HG02759 (cell line): ENCODE data around the gene WWP2.
A peak's percentile ranks its signal among the peaks of the same experiment; 100 is the strongest.
"Not testable (repeated sequence)": the region's sequence is repeated elsewhere in the genome, so short reads cannot be mapped to it uniquely, and the experiment has no call there.

Experiments
- ATAC-seq: cut with Tn5 transposase; IDR thresholded peaks from one replicate; pipeline ENCODE4 v1.9.1; 2021; ENCODE audit warnings: mild to moderate bottlenecking, moderate library complexity; ENCODE audit not compliant: unreplicated experiment

Gene WWP2

GRCh38 chr16:69761983-69762813 lies at the start of gene WWP2:
Gene WWP2 (plus strand): TSS chr16:69762332. CDS start chr16:69787011, 24,679 bp downstream.
- ATAC-seq, result peak; percentile 90

- no peak for ATAC-seq
These were observed 49.1 kb upstream of the WWP2 start for GRCh38 chr16:69712914-69713581.

GRCh38 chr16:69717066-69717465 lies 45.1 kb upstream of the WWP2 start:
- no peak for ATAC-seq

- ATAC-seq, result no peak
These were observed 43.9 kb upstream of the WWP2 start for GRCh38 chr16:69718111-69718764.

GRCh38 chr16:69720822-69721430 lies 41.2 kb upstream of the WWP2 start:
- ATAC-seq, result no peak

GRCh38 chr16:69721441-69721957 lies 40.6 kb upstream of the WWP2 start:
- no peak for ATAC-seq

- ATAC-seq, result no peak
These were observed 37.7 kb upstream of the WWP2 start for GRCh38 chr16:69724414-69724873.

- ATAC-seq, result no peak
These were observed 37.1 kb upstream of the WWP2 start for GRCh38 chr16:69724981-69725479.

GRCh38 chr16:69725480-69726312 lies 36.4 kb upstream of the WWP2 start:
- no peak for ATAC-seq

- ATAC-seq, result peak; percentile 99
These were observed 35.6 kb upstream of the WWP2 start, which contains the start of gene NQO1 for GRCh38 chr16:69726313-69727060. Gene NQO1 (minus strand): TSS chr16:69726560. CDS start chr16:69726439, 121 bp downstream.

GRCh38 chr16:69727916-69728270 lies 34.2 kb upstream of the WWP2 start:
- no peak for ATAC-seq

GRCh38 chr16:69729030-69729429 lies 33.1 kb upstream of the WWP2 start:
- ATAC-seq, result not testable (repeated sequence)

- ATAC-seq, result not testable (repeated sequence)
These were observed 30.9 kb upstream of the WWP2 start for GRCh38 chr16:69731280-69731679.

GRCh38 chr16:69732101-69732500 lies 30.0 kb upstream of the WWP2 start:
- ATAC-seq, result no peak

GRCh38 chr16:69741519-69741918 lies 20.6 kb upstream of the WWP2 start:
- ATAC-seq, result no peak

- ATAC-seq, result no peak
These were observed 19.9 kb upstream of the WWP2 start for GRCh38 chr16:69741951-69742904.

- no peak for ATAC-seq
These were observed 17.5 kb upstream of the WWP2 start for GRCh38 chr16:69744363-69745231.
